ENCODE measurements around the gene ARHGAP24. TPM values are rescaled to one million over a fixed set of nuclear protein-coding genes. Genes with fewer than 3 reads are reported as not detected.

Gene ARHGAP24
- total and polyA plus RNA-seq, 10 of the 15 experiments (the other 5 are each of a cell fraction or from before 2014, with no cell fraction given): 0.10 to 4.2 (median 0.52) TPM

GRCh38 chr4:85717351-85717750 is 242.4 kb downstream of the ARHGAP24 start (continued):
- TF ChIP-seq ZBTB40 (IDR thresholded peaks at IDR 0.05; ENCODE audit: borderline replicate concordance) (no peak), NR2F1 (conservative IDR thresholded peaks at IDR 0.05) (no peak), LARP7 (IDR thresholded peaks at IDR 0.05) (no peak), GATAD2B (conservative IDR thresholded peaks at IDR 0.05; ENCODE audit: low read depth) (no peak), POLR2A (IDR thresholded peaks at IDR 0.05; ENCODE audit: low read depth, low read length) (no peak), CTCF (IDR thresholded peaks at IDR 0.05 in 2 of 3, conservative IDR thresholded peaks at IDR 0.05 in 1 of 3; ENCODE audit: control insufficient read depth in 2 of 3, extremely low read depth in 1 of 3, insufficient read depth in 1 of 3, low read depth in 3 of 3, low read length in 3 of 3) (no peak), SMC3 (IDR thresholded peaks at IDR 0.05; ENCODE audit: borderline replicate concordance, low read length) (no peak), BCL11A (IDR thresholded peaks at IDR 0.05; ENCODE audit: low read depth, low read length) (no peak), RFX5 (IDR thresholded peaks at IDR 0.05; ENCODE audit: low read depth, low read length) (no peak), HDAC2 (IDR thresholded peaks at IDR 0.05) (no peak), E2F4 (IDR thresholded peaks at IDR 0.05; ENCODE audit: low read depth, low read length) (no peak), BRCA1 (IDR thresholded peaks at IDR 0.05; ENCODE audit: low read depth, low read length) (no peak), REST (IDR thresholded peaks at IDR 0.05; ENCODE audit: low read depth, low read length) (no peak)
